MM.1S (cell line): Measurements from ENCODE around the gene NAA80.
"Not testable (repeated sequence)": the region's sequence is repeated elsewhere in the genome, so short reads cannot be mapped to it uniquely, and the experiment has no call there.

Experiments used
- DNase-seq: peaks from one replicate; pipeline ENCODE4 v3.0.0-alpha.2; 2015
- H2AFZ ChIP-seq: fragments of 300-600 bp; sonication (generic); 2 replicates; pipeline ENCODE4 v1.6.0; 2016; ENCODE audit warnings: antibody characterized with exemption, low read length
- H3F3A ChIP-seq: fragments of 300-600 bp; sonication (generic); 2 replicates; pipeline ENCODE4 v1.6.1; 2016; ENCODE audit warnings: mild to moderate bottlenecking, antibody characterized with exemption, low read length, moderate library complexity, mixed read lengths; ENCODE audit not compliant: insufficient read depth
- H3K27ac ChIP-seq: fragments of 300-600 bp; sonication (generic); 2 replicates; pipeline ENCODE4 v1.5.1; 2016; ENCODE audit warnings: mild to moderate bottlenecking, low read length
- H3K27me3 ChIP-seq: fragments of 300-600 bp; sonication (generic); replicated peaks from 2 replicates; pipeline ENCODE4 v1.6.0; 2016; ENCODE audit warnings: low read length; ENCODE audit not compliant: insufficient read depth
- H3K36me3 ChIP-seq: fragments of 300-600 bp; sonication (generic); replicated peaks from 2 replicates; pipeline ENCODE4 v1.6.1; 2016; ENCODE audit warnings: mild to moderate bottlenecking, low read length, mixed read lengths; ENCODE audit not compliant: insufficient read depth
- H3K4me1 ChIP-seq: fragments of 300-600 bp; sonication (generic); 2 replicates; pipeline ENCODE4 v1.6.1; 2016; ENCODE audit warnings: low read length, mixed read lengths
- H3K4me2 ChIP-seq: fragments of 300-600 bp; sonication (generic); 2 replicates; pipeline ENCODE4 v1.6.0; 2016; ENCODE audit warnings: low read depth, low read length
- H3K4me3 ChIP-seq: fragments of 300-600 bp; sonication (generic); 2 replicates; pipeline ENCODE4 v1.5.1; 2016; ENCODE audit warnings: low read length, mixed read lengths
- H3K79me2 ChIP-seq: fragments of 300-600 bp; sonication (generic); 2 replicates; pipeline ENCODE4 v1.6.1; 2016; ENCODE audit warnings: mixed run types, low read length, mixed read lengths
- H3K9ac ChIP-seq: fragments of 300-600 bp; sonication (generic); 2 replicates; pipeline ENCODE4 v1.6.1; 2016; ENCODE audit warnings: low read length, mixed read lengths
- H3K9me2 ChIP-seq: fragments of 300-600 bp; sonication (generic); replicated peaks from 2 replicates; pipeline ENCODE4 v1.6.1; 2016; ENCODE audit warnings: mild to moderate bottlenecking, low read length, mixed read lengths; ENCODE audit not compliant: insufficient read depth
- H3K9me3 ChIP-seq: fragments of 300-600 bp; sonication (generic); replicated peaks from 2 replicates; pipeline ENCODE4 v1.6.1; 2016; ENCODE audit warnings: mild to moderate bottlenecking, low read length, mixed read lengths; ENCODE audit not compliant: insufficient read depth
- H4K20me1 ChIP-seq: fragments of 300-600 bp; sonication (generic); 2 replicates; pipeline ENCODE4 v1.6.1; 2016; ENCODE audit warnings: mild to moderate bottlenecking, low read length, moderate library complexity, mixed read lengths; ENCODE audit not compliant: insufficient read depth
- CTCF ChIP-seq: fragments of 300-600 bp; sonication (generic); IDR thresholded peaks from 2 replicates; pipeline ENCODE4 v1.5.1; 2016; ENCODE audit warnings: antibody characterized with exemption, low read length, mixed read lengths
- EZH2 ChIP-seq: fragments of 300-600 bp; sonication (generic); optimal IDR thresholded peaks from 2 replicates; pipeline ENCODE3; 2017; ENCODE audit warnings: low read depth, mild to moderate bottlenecking, antibody characterized with exemption, low read length, mixed read lengths
- EZH2phosphoT487 ChIP-seq: fragments of 300-600 bp; sonication (generic); IDR thresholded peaks from 2 replicates; pipeline ENCODE4 v1.6.1; 2018; ENCODE audit warnings: antibody characterized with exemption, low read length

Gene NAA80

GRCh38 chr3:50314342-50314741, 15.1 kb upstream of the NAA80 start:
- H3K9ac ChIP-seq = no peak overlapping the region
- H3K4me2 ChIP-seq = no peak overlapping the region
- H4K20me1 ChIP-seq = no peaks in the 10 kb centered on the region
- TF ChIP-seq EZH2 = no peak
- no peak for TF ChIP-seq EZH2phosphoT487
- no peak for TF ChIP-seq CTCF
- no peak overlapping the region for H3K4me3 ChIP-seq
- H2AFZ ChIP-seq = no peak overlapping the region
- H3F3A ChIP-seq = 0 out of 2 replicates have a peak, but pooled peaks cover 3% of the 10 kb centered on the region
- H3K4me1 ChIP-seq = 0 out of 2 replicates have a peak, but pooled peaks cover 5% of the 10 kb centered on the region
- no peak overlapping the region for H3K27ac ChIP-seq
- DNase-seq = no peak
- H3K79me2 ChIP-seq = no peaks in the 10 kb centered on the region
- no peaks in the 10 kb centered on the region for H3K36me3 ChIP-seq
- H3K9me3 ChIP-seq = no peaks in the 10 kb centered on the region
- H3K9me2 ChIP-seq = no peaks in the 10 kb centered on the region
- no peaks in the 10 kb centered on the region for H3K27me3 ChIP-seq

- not testable (repeated sequence) for H3K4me1 ChIP-seq, H4K20me1 ChIP-seq, H3K27me3 ChIP-seq, H3K27ac ChIP-seq, H3K4me3 ChIP-seq, H2AFZ ChIP-seq, H3K9me3 ChIP-seq, H3K36me3 ChIP-seq, H3K79me2 ChIP-seq, DNase-seq, H3K9ac ChIP-seq, H3K4me2 ChIP-seq, H3F3A ChIP-seq, H3K9me2 ChIP-seq
These were observed 12.8 kb upstream of the NAA80 start for GRCh38 chr3:50312041-50312440.

DNA sequence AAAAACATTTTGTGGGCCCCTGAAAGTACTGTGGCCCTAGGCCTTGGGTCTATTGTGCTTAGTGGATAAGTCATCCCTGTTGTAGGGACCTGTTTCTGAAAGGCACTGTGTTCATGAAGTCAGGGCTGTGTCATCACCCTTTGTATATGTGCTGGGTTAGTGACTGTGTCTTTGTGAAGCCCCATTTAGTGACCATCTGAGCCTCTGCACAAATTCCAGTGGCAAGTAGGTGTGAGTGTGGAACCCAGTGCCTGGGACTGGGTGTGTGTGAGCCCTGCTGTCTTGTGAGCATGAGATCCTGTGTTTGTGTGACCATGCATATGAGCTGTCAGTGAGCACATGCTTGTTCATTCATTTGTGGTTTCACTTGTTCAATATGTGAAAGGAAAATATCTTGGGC, 5.4 kb upstream of the NAA80 start:
- no peaks in the 10 kb centered on the region for H3K9me2 ChIP-seq
- H3F3A ChIP-seq = 0 out of 2 replicates have a peak, but pooled peaks cover 1% of the 10 kb centered on the region
- no peak for DNase-seq
- H3K79me2 ChIP-seq = 0 out of 2 replicates have a peak, but pooled peaks cover 3% of the 10 kb centered on the region
- peaks cover 5% of the 10 kb centered on the region; the same call in 1 of the 2 replicates for H3K4me1 ChIP-seq
- H3K9me3 ChIP-seq = no peaks in the 10 kb centered on the region
- no peak overlapping the region for H2AFZ ChIP-seq
- no peak overlapping the region for H3K27ac ChIP-seq
- H4K20me1 ChIP-seq = no peaks in the 10 kb centered on the region
- H3K4me3 ChIP-seq = no peak overlapping the region
- no peak for TF ChIP-seq EZH2
- no peak for TF ChIP-seq EZH2phosphoT487
- no peak for TF ChIP-seq CTCF
- H3K9ac ChIP-seq = no peak overlapping the region
- H3K27me3 ChIP-seq = no peaks in the 10 kb centered on the region
- H3K36me3 ChIP-seq = no peaks in the 10 kb centered on the region
- no peak overlapping the region for H3K4me2 ChIP-seq

DNA sequence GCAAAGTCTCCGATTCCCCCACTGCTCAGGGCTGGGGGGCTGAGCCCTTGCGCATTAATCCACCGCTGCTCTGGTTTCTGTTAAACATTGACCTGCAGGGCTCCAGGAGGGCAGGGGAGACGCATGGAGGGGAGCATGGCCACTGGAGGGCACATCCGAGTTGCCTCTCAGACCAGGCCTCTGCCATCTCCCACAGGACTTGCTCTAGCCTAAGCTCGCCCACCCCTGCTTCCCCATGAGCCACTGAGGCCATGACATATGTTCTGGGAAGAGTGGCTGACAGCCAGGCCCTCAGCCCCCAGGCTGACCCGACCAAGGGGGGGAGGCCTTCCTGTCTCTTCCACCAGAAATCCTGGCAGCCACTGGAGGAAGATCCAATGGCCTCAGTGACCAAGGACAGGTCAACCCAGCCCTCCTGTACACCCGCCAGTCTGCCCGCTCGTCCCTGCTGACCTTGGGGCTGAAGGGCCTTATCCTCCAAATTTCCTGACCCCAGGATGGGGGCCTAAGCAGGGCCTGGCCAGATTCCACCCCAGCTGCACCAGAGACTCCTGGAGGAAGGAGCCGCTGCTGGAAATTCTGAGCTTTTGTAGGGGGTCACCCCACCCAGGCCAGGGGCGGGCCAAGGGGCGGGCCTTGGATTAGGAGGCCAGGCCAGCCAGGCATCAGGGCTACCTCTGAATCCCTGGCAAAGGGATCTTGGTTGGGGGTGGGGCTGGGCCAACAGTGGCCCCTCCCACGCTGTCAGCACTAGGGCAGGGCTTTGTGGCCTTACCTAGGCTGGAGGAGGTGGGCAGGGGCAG, 4.0 kb upstream of the NAA80 start, which contains the start of gene HYAL1:
Gene HYAL1, minus strand, starts transcription at position 562 of the 803 bp plus-strand sequence. CDS start 618 bp downstream, outside the sequence.
- Histone ChIP-seq H3K27ac (no peak within 1 kb of the TSS), H3K9ac (no peak within 1 kb of the TSS), H2AFZ (no peak within 1 kb of the TSS)

More for the DNA sequence above, 4.0 kb upstream of the NAA80 start, which contains the start of gene HYAL1:
- H3K27me3 ChIP-seq = no peaks in the 10 kb centered on the region
- H4K20me1 ChIP-seq = no peaks in the 10 kb centered on the region
- H3K4me1 ChIP-seq = peaks cover 10% of the 10 kb centered on the region; the same call in 1 of the 2 replicates
- H3K36me3 ChIP-seq = no peaks in the 10 kb centered on the region
- no peaks in the 10 kb centered on the region for H3K9me2 ChIP-seq
- TF ChIP-seq CTCF (no peak), EZH2phosphoT487 (no peak), EZH2 (no peak)
- H3K9me3 ChIP-seq = no peaks in the 10 kb centered on the region
- no peak for DNase-seq
- no peak within 1 kb of the TSS for H3K4me2 ChIP-seq
- H3K4me3 ChIP-seq = no peak within 1 kb of the TSS
- H3K79me2 ChIP-seq = peaks cover 10% of the 10 kb centered on the region; the same call in 1 of the 2 replicates
- peaks cover 4% of the 10 kb centered on the region; the same call in 1 of the 2 replicates for H3F3A ChIP-seq
